GM18873 (cell line): ENCODE results near the gene FER.
"Not testable (repeated sequence)": the region's sequence is repeated elsewhere in the genome, so short reads cannot be mapped to it uniquely, and the experiment has no call there.

ENCODE experiments used
- ATAC-seq: cut with Tn5 transposase; IDR thresholded peaks from one replicate; pipeline ENCODE4 v1.9.1; 2021; ENCODE audit warnings: mild to moderate bottlenecking, moderate library complexity, moderate number of reproducible peaks; ENCODE audit not compliant: unreplicated experiment, low FRiP score

The FER gene

DNA sequence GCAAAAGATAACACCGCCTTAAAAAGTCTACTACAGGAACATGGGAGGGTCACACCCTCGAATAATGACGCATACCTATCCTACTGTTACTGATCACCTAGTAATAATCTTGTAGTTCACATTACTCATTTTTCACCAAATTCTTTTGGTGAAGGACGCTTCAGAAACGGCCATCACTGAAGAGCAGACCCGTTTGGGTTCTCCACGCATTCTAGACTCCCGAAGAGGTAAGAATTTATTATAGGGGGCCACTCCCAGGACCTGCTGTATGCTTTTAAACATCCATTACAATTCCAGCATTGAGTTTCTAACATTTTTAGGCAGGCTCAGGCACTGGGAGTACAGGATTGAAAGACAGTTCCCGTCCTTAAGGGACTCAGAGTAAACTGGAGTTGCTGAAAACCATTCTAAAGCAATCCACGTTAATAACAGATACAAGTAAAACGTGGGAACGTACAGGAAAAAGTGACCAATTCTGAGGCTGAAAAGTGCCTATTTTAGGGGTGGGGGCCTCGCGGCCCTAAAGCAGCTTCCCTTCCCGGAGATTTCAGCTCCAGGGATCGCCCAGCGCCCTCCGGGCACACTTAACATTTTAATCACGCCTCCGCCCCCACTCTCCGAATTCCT is at the start of gene FER:
FER (plus strand) TSS at position 124 of the 627 bp plus-strand sequence. CDS start 50,286 bp downstream, outside the sequence.
- ATAC-seq, result peak; percentile 34

DNA sequence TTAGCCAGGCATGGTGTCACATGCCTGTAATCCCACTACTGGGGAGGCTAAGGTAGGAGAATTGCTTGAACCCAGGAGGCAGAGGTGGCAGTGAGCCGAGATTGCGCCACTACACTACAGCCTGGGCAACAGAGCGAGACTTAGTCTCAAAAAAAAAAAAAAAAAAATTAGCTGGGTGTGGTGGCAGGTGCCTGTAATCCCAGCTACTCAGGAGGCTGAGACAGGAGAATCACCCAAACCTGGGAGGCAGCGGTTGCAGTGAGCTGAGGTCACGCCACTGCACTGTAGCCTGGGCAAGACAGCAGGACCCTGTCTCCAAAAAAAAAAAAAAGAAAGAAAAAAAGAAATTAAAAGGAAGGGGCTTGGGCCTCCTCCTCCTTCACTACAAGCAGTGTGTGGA is 47.3 kb upstream of the FER start:
- not testable (repeated sequence) for ATAC-seq

- ATAC-seq, result no peak
Measured at GRCh38 chr5:108700930-108701329, 46.8 kb upstream of the FER start.

DNA sequence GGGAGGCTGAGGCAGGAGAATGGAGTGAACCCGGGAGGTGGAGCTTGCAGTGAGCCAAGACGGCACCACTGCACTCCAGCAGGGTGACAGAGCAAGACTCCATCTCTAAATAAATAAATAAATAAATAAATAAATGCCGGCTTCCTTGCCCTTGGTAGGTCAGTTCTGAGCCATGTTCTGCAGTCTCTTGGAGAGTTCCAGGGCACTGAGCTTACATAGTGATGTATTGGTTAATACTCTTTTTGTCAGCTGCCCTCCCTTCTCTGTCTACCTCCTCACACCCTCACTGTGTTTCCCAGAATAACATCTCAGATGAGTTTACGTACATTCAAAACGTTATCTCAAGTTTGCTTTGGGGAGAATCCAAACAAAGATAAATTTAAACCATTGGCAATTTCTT is 45.2 kb upstream of the FER start:
- no peak for ATAC-seq

DNA sequence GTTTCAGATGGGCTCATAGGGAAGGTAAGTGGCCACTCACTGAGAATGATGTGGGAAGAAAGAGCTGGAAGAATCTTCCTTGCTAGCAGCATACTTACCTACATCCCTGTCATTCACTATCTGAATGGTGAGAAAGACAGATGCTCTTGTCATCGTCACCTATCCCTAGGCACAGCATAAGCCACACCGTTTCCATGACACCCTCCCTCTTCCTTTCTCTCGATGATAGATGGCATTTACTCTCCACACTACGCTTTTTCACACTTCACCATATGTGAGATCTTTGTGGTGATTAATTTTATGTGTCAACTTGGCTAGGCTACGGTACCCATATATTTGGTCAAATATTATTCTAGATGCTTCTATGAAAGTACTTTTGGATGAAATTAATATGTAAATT is 44.4 kb upstream of the FER start:
- no peak for ATAC-seq

DNA sequence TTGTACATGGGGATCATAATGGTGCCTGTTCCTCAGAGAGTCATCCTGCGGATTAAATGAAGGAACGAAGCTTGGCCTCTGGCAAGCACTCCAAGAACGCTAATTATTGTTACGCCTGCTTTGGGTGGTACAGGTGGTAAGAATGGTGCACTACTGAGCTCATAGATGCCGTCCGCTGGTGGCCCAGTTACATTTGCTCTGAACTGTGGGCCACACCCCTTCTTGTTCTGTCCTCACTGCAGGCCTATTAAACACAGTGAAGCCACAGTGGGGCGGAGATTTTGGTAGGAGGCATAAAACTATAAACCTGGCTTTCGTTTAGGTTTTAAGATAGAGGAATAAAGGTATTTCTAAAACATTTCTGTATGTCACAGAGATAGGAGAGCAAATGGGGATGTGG is 40.6 kb upstream of the FER start:
- no peak for ATAC-seq

DNA sequence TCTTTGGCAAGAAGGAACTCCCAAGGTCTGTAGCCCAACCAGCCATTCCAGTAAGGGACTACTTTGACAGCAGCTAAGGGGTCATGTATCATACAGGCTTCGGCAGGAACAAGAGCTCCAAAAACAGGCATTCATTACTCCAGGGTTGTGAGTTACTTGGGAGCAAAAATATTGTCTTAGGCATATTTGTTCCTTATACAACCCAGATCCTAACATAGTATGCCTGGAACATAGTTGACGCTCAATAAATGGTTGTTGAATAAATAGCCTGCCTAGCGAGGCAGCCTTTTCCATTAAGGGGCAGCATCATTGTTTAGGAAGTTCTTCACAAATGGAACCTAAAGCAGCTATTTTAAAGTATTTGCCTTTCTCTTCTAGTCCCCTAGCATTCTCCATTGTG is 35.8 kb upstream of the FER start:
- no peak for ATAC-seq

GRCh38 chr5:108715408-108715807 is 32.3 kb upstream of the FER start:
- ATAC-seq, result no peak

- ATAC-seq, result peak; percentile 88
Measured at GRCh38 chr5:108720391-108720790, 27.3 kb upstream of the FER start.

GRCh38 chr5:108726446-108727235 is 21.1 kb upstream of the FER start:
- no peak for ATAC-seq

- ATAC-seq, result no peak
Measured at GRCh38 chr5:108727236-108727650, 20.5 kb upstream of the FER start.

- peak; percentile 62 for ATAC-seq
Measured at GRCh38 chr5:108727651-108728565, 19.8 kb upstream of the FER start.

DNA sequence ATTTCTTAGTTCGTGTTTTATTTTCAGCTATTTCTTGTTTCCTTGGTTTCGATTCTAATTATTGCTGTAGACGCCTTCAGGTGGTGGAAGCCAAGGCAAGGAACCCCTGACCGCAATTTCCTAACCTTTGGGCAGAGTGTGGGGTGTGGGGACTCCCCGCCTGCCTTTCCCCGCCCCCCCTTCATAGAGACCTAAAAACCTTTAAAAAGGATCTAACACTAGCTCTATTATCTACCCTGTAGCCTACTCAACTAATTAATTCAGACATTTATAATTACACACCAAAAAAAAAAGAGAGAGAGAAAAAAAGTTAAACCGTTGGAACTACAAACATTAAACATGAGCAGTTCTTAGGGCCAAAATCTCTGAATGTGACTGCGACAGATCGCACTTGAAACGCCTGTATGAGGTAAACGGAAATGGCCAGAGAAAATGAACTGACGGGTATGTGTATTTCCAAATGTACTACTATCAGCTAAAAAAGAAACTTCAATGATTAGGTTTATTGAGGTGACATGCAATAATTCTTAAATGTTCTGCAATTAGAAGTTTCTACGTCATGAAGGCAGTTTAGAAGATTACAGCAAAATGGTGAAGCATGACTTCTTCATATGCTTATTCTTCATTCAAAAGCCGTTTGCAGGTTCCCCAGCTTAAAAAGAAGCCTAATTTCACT is 19.0 kb upstream of the FER start:
- ATAC-seq, result peak; percentile 26

- no peak for ATAC-seq
Measured at GRCh38 chr5:108729242-108729615, 18.5 kb upstream of the FER start.

DNA sequence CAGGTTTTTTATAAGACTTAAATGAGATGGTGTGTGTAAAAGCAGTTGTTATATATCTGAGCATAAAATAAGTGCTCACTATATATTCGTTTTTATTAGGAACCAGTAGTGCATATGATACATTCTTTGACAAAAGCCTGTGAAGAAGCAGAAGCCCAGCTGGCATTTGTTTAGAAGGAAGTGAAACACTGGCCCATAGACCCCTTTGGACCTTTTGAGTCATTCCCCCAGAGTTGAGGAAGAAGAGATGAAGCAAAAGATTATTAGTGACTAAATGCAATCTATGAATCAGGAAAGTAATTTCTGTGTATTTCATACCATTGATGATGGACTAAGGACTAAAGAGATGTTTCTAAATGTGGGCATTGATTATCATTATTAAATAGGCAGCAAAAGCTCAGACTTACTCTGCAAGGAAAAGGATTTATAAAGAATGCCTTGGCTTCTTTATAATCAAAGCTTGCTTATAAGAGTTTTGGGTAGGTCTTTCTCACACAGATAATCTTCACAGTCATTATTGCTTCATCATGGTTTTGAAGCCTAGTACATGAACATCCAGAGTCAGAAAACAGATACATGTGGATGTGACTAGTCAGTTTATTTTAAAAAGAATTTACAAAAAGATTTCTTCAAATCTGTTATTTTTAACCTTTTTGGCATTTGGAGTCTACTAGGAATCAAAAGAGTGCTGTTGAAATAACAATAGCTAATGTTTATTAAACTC is 16.9 kb upstream of the FER start:
- ATAC-seq, result peak; percentile 55

- ATAC-seq, result no peak
Measured at GRCh38 chr5:108735790-108736189, 11.9 kb upstream of the FER start.

DNA sequence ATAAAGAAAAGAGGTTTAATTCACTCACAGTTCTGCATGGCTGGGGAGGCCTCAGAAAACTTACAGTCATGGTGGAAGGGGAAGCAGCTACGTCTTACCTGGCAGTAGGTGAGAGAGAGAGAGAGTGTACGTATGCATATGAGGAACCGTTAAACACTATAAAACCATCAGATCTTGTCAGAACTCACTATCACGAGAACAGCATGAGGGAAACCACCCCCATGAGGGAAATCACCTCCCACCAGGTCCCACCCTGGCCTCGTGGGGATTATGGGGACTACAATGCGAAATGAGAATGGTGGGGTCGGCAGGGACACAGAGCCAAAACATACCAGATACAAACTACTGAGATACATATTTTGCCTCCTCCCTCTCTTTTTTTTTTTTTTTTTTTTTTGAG is 10.8 kb upstream of the FER start:
- no peak for ATAC-seq

DNA sequence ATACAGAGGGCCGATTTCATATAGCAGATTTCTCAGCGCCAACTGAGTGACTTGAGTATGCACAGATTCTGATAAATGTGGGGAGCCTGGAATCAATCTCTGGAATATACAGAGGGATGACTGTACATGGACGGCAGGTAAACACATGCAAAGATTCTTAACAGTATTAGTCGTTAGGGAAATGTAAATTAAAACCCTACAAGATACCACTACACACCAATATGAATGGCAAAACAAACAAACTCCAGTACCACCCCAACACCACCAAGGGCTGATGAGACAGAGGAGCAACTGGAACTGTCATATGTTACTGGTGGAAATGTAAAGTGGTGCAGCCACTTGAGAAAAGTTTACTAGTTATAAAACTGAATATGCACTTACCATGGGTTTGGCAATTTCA is 8.3 kb upstream of the FER start:
- no peak for ATAC-seq

- ATAC-seq, result no peak
Measured at GRCh38 chr5:108739906-108740305, 7.8 kb upstream of the FER start.

- no peak for ATAC-seq
Measured at GRCh38 chr5:108743319-108743718, 4.4 kb upstream of the FER start.
